ENCODE measurements around the gene STX8.

STX8 gene

DNA sequence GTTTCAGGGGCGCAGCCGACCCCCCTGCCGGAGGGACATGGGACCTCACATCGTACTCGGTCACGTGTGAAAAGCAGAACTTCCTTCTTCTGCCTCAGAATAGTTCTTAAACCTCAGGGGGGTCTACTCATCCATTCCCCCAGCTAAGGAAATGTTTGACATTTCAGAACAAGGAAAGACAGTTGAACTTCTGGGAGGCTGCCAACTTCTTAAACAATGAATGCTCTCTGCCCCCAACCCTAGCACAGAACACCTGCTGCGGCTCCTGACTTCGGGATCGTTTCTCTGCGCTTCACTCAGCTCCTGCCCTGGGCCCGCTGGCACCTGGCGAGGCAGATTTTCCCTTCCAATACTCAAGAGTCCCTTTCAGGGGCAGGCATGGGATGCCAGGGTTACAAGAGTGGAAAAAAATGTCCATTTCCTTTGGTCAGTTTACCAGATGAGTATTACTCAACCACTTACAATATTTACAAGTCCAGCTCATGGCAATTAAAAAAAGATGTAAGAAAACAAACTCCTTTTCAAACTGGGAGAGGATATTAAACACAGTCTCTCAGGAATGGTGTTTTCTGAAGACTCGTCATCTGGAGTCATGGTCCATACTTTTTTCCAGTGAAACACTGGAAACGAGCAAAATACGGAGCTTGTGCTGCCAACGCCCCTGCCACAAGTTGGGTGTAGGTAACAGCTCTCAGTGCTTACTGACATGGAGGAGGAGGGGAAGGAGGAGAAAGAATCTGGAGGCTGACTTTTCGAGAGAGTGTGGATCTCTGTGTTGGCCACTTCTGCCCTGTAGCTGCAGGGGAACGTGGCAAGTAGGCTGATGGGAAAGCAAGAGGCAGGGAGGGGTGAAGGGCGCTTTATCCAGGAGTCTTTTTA lies 318.6 kb downstream of the STX8 start:
- no peak for DNase-seq

DNA sequence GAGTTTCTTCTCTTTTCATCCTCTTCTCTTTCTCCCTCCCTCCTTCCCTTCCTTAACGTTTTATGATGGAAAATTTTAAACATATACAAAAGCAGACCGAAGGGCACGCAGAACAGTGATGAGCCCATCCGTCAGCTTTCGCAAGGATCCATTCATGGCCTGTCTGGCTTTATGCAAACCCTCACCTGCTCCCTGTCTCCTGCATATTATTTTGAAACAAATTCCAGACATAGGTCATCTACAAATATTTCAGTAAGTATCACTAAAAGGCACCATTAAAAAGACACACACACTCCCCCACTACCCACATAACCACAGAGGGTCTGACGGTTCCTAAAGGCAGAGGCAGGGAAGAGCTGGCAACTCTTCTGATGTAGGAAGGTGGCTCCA lies 319.3 kb downstream of the STX8 start:
- no peak for DNase-seq

DNA sequence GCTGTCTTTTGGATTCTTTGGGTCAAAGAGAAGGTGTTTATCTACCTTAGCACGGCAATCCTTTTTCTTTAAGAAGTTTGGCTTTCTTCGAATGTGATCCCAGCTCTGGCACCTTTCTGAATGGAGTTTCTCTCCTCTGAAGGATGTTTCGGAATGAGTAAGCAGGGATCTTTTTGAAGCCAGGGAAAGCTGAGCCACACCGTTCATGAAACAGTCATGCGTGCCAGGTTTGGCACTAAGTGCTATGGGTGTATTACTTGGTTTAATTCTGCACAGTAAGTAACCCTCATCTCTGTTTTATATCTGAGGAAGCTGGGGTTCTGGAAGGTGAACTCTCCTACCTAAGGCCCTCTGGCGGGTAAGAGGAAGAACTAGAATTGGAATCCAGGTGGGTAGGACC lies 319.8 kb downstream of the STX8 start:
- DNase-seq: no peak

DNA sequence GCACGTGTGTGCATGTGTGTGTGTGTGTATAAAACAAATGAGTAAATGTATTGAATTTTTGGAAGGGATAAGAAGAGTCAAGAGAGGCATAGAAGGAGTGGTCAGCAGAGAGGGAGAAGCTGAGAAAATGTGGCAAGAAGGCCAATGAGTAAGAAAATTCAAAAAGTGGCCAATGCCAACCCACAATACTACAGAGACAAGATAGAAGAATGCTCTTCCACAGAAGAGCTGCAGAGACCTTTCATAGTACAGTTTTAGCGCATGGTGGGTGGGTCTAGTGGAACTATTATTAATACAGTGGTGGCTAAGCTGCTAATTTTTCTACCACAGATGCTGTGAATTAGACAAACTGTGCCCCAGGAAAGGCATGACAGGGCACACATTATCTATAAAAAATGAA lies 320.8 kb downstream of the STX8 start:
- DNase-seq: no peak

DNA sequence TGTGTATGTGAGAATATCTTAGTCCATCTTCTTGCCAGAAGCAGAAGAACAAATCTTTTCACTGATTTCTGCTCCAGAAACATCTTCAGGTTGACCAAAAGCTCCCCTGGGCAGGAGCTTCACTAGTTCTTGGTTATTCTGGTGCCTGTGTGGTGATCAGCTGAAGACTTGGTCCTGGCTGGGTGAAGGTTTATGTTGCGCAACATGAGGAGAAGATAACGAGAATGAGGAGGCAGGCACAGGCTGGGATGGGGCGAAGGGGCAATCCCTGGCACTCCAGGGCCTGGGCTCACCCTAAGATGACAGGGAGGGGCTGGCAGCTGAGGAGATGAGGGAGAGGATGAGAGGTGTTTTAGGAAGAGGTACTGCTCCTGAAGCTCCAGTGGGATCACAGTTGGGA lies 322.3 kb downstream of the STX8 start:
- DNase-seq: no peak

DNA sequence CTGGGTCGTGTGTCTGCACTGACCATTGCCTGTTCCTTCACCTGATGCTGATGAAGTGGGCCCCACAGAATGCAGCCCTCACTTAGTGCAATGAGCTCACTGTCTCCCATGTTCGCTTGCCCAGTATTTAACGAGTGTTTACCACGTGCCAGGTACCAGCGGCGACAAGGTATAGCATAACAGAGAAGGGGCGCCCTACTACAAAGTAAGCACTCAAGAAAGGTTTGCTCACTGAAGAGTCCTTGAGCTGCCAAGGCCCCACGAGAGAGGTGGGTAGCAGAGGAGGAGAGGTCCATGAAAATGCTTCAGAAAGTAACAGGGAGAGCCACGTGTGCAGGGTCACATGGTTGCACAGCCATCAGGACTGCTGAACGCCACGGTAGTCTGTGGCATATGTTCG lies 324.3 kb downstream of the STX8 start:
- DNase-seq: no peak

DNA sequence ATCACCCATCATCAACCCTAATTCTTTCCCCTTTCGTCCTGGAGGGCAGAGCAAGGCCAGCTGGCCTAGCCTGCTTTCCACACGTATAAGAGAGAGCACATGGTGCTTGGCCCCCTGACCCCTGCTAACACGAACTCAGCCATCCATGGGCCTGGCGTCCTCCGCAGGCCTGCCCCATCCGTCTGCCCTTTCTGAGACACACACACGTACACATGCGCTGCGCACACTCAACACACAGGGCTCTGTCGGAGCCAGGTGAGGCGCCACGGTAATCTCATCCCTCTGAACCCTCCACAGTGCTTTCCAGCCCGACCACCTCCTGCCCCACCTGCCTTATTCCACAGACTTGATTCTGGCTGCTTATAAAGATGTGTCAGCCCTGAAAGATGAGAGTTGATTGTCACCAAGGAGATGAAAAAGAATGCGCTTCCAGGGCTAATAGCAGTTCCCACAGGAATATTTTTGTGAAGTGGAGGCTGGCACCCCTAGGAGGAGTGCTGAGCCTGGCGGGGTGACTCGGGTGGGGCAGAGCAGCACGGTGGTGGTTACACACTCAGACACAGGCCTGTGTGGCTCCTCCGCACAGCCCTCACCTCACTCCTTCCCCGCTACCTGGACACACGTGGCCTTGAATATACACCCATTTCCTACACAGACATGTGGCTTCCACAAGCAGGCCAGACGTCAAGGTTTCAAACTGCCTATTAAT lies 326.2 kb downstream of the STX8 start:
- no peak for DNase-seq

DNA sequence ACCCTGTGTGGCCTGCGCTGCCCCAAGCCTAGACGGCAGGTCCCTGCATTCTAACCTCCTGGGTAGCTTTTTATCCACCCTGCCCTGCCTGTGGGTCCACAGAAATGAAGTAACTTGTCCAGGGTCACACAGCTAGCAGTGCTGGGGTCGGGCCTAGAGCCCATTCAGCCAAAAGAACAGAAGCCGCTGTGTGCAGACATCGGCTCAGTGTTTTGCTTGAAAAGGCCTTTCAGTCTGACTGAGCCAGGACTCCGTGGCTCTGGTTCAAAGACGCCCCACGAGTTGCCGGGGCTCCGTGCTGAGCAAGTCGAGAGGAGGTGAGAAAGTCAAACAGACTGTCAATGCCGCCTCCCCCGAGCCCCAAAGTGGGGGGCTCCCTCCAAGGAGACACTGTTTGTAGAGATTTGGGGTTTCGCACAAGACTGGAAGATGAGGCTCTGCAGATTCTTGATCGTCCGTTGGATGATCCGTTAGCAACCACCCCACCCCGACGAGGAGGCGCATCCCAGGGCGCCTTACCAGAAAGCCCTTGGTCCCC lies 328.1 kb downstream of the STX8 start:
- no peak for DNase-seq

DNA sequence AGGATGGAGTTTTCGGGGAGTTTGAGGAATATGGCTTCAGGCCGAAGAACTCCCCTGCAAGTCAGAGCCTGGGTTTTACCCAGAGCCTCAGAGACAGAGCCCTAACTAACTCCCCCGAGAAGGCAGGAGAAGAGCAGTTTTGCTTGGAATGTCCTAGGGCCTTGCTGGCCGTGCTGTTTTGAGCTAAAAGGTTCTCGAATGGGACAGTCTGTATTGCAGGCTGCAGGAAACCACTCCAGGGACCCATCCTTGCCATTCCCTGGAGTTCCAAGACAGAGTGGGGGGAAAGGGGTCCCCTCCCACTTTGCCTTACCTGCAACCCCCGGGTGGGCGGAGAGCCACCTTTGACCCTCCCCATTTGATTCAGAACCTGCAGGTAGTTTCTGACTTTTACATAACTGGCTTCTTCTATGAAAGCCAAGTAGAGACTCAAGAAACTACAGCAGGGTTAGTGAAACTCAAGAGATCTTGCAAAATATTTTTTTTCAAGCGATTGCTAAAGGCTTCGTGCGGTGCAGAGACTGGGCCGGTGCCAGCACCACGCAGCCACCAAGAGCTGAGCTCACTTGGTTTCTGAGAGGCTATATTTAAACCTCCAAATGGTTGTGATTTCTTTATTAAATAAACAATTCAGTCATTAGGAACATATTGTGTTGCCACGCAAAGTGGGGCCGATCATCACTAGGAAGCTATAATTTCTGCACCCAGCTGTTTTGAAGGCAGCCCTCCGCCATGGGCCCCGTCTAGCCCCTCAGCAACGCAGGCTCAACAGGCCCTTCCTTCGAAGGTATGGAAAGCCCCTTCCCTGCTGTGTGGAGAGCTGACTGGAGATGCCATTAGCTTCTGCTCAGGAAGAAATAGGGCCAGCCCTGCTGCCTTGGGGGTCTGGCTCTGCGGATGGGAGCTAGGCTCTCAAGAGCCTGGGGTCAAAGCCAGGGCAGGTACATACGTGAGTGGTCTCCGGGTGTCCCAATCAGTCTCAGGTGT lies 331.3 kb downstream of the STX8 start:
- no peak for DNase-seq

DNA sequence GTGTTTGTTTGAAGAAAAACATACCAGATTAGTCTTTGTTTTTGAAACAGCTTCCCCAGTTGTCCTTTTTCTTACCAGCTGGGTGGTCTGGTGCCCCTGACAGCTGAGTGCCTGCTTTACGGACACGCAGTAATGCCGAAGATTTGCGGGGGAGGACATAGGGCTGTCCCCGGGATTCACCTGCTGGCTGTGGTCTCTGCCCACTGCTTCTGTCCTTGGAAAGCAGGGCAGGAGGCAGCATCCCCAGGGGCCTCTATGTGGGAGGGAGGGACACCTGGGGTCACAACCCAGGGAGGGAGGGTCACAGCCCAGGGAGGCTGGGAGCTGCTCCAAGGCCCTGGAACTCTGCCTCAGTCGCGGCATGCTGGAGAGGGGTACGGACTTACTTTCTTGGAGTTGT lies 332.6 kb downstream of the STX8 start:
- DNase-seq: no peak

DNA sequence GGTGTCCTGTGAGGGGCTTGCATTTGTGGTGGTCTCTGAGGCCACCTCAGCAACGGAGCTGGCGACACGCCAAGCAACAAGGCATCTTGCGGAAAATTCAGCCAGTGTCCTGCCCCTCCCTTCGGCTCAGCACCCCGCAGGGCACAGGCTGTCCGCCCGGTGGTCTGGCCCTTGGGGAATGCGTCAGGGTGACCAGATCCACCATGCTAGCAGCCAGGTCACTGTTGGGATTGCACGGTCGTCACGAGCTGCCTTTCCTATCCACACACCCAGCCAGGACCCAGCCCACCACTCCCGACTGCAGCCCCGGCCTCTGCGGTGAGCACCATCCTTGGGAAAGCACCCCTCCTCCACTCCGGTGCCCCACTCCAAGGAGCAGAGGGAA lies 333.1 kb downstream of the STX8 start:
- no peak for DNase-seq

DNA sequence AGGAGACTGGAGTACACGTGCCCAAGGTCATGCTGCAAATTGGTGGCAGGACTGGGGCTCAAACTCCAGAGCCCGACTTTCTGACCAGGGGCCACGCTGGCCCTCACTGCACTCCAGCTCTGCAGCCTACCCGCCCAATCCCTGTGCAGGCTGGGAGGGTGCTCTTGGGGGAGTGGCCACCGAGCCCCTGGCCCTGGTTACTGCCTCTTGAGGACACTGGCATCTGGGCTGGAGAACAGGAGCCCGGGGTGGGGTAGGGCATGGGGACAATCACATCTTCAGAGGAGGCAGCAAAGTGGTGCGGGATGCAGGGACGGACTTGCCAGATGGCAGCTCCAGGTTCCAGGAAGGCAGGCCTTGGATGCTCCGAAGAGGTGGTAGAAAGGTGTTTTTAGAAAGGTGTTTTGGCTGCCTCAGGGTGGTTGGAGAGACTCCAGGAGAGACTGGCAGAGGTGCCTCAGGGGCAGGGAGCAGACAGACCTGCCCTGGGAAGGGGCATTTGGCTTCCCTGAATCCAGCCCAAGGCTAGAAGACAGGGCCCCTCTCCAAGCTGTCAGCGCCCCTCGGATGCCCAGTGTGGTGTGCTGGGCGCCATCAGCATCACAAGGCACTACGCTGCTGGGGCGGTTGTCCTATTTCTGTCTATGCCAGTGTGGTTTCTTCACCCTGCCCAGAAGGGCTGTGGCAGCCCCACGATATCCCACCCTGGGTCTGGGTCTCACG lies 333.7 kb downstream of the STX8 start:
- no peak for DNase-seq

DNA sequence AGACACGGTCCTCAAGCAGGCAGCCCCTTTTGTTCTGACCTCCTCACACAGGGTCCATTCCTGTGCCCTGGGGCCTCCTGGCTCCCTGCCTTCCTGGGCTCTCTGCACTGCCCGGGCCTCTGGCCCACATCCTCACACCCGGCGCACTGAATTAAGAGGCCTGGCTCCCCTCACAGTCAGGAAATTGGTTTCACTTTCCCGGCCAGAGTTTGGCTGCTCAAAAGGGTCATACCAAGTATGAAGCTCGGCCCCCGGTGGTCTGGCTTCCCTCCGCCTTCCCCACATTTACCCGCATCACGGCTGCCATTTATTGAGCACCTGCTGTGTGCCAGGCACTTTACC lies 334.3 kb downstream of the STX8 start:
- no peak for DNase-seq

DNA sequence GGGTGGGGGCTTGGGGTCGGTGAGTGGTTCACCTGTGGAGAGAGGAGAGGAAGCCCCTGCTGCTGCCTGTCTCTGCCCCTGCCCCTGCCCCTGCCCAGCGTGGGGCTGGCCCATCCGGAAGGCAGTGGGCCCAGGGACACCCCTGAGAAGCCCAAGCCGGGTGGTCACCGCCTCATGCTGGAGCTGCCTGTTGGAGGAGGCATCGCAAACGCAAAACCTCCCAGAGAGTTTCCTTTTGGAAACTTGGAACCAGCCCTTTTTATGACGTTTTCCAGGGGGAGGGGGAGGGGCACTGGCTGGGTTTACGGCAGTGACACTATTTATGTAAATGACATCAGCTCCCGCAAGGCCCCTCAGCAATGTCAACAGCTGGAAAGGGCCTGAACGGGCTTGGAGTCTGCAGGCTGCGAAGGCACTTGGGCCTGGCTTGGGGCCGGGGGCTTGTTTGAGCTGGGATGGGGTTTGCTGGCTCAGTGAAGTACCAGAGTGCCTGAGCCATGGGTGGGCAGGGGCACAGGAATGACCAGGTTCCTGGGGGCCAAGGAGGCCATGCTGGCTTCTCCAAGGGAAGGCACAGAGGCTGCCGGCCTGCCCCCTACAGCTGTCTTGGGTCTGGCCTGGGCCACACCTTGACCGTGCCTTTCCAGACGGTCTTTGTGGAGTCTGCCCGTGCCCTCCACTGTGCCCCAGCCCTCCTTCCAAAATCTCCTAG lies 334.8 kb downstream of the STX8 start:
- DNase-seq: no peak

DNA sequence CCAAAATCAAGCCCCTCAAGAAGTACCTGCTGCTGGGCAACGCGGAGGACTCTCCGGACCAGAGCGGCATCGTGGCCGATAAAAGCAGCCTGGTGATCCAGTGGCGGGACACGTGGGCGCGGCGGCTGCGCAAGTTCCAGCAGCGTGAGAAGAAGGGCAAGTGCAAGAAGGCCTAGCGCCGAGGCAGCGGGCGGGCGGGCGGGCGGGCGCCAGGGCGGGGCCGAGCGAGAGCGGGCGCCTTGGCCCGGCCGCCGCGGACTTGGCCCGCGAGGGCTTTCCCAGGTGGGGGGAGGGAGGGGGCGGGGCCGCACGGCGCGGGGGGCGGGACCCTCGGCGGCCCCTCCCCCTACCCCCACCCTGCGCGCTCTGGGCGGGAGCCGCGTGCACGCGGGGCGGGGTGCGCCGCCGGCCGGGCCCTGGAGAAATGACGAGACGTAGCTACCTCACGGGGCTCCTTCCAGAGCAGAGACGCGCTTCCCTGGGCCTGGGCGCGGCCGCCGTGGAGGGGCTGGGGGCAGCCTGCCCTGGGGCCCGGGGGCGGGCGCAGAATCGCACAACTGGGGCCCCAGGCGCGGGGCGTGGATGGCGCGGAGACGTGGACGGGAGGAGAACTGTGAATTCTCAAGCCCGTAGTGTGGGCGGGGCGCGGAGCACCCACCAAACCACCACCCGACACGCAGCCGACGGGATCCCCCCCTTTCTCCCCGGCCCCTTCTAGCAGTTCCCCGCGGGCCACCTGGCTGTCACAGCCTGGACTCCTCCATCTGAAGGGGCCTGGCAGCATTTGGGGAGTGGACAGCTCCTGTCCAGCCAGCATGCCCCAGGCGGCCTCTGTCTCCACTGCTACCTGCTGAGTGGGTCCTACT lies 335.6 kb downstream of the STX8 start:
- DNase-seq: no peak

DNA sequence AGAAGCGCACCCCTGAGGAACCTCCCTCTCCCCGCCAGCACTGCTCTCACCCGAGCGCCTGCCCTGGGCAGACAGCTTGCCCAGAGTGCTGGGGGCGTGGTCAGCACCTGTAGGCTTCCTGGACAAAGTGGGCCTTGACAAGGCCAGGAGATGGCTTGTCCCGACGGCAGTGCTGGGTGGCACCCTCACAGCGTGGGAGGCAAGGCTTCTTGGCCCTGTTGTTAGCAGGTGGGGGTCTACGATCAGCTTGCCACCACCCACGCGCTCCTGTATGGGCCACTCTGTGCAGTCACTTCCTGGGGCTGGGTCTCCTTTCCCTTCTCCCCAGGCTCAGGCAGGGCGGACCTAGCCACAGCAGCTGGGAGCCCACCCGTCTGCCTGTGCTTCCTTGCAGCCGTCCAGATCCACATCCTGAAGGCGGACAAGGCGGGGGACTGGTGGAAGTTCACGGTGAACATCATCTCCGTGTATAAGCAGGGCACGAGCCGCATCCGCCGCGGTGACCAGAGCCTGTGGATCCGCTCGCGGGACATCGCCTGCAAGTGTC lies 336.3 kb downstream of the STX8 start:
- DNase-seq: no peak

DNA sequence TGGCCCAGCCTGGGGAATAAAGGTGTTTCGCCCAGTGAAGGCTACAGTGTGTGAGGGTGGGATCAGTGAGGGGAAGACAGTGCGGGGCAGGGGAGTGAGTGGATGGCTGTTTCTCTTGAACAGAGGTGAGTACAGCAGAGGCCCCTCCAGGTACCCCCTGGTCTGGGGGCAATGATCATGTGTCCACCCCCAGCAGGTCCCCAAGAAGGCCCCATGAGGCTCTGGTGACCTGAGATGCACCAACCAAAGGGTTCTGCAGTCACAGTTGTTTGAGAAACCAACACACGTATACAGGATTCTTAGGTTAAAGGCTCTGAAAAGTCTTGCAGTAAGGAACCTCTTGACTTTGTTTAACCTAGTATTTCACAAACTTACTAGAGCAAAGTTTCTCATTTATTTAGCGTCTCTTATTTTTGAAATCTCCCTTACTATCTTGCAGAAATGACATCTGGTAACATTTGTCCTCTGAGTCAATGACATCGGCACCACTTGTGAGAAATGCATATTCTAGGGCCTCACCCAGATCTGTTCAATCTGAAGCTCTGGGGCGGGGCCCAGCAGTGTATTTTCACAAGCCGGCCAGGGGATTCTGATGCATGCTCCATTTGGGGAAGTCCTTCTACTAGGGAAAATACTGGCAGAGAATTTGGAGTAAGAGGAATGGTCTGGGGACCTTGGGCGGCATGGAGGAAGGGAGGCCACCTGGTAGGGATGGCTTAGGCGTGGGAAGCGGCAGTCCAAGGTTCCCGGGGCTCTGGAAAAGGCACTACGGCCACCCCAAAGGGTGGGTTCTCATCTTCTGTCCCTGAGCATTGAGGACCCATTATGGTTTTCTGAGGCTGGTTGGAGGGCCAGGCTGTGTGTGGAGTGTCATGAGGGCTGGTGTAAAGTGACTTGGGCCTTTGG lies 337.0 kb downstream of the STX8 start:
- no peak for DNase-seq

DNA sequence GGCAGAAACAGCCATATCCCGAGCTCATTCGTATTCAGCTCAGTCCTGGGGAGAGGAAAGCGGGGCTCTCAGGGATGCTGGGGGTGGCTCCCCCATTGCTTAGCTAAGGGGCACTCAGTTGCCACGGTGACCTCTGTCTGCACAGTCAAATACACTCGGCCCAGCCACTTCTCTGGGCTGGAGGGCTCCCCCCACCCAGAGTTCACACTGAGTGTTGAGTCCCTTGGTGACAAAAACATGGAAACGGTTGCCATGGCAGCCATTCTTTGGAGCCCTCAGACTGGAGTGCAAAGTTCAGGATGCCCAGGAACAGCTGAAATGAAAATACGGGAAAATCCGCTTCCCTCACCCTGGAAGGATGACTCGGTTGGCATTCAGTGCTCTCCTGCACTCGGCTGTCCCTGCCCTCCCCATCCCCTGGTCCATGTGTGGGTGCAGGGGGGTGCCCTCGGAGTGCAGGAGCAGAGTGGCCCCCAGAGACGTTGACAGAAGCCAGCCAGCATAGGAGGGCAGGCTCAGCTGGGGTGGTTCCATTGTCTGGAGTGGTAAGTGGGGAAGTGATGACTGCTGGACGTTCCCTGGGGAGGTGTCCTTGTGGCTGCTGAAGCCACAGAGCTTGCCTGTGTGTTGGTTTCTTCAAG lies 337.8 kb downstream of the STX8 start:
- peak; percentile 54 for DNase-seq

DNA sequence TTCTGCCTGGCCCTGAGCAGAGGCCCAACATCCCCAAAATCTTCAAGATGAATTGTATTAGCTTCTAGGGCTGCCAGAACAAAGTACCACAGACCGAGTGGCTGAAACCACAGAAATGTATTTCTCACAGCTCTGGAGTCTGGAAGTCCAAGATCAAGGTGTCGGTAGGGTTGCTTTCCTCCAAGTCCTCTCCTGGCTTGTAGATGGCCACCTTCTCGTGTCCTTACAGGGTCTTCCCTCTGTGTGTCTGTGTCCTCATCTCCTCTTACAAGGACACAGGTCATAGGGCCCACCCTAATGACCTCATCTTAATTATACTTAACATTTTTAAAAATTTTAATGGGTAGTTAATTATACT lies 338.6 kb downstream of the STX8 start:
- no peak for DNase-seq

All from NCI-H1436 (cell line).